NCI-H187 (cell line): ENCODE results near the gene RTN1.

Experiments used
- DNase-seq, 2 experiments: peaks; one replicate each; lab custom pipeline; 2025; lab: John Stamatoyannopoulos, UW

RTN1 gene, protein sequence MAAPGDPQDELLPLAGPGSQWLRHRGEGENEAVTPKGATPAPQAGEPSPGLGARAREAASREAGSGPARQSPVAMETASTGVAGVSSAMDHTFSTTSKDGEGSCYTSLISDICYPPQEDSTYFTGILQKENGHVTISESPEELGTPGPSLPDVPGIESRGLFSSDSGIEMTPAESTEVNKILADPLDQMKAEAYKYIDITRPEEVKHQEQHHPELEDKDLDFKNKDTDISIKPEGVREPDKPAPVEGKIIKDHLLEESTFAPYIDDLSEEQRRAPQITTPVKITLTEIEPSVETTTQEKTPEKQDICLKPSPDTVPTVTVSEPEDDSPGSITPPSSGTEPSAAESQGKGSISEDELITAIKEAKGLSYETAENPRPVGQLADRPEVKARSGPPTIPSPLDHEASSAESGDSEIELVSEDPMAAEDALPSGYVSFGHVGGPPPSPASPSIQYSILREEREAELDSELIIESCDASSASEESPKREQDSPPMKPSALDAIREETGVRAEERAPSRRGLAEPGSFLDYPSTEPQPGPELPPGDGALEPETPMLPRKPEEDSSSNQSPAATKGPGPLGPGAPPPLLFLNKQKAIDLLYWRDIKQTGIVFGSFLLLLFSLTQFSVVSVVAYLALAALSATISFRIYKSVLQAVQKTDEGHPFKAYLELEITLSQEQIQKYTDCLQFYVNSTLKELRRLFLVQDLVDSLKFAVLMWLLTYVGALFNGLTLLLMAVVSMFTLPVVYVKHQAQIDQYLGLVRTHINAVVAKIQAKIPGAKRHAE

DNA sequence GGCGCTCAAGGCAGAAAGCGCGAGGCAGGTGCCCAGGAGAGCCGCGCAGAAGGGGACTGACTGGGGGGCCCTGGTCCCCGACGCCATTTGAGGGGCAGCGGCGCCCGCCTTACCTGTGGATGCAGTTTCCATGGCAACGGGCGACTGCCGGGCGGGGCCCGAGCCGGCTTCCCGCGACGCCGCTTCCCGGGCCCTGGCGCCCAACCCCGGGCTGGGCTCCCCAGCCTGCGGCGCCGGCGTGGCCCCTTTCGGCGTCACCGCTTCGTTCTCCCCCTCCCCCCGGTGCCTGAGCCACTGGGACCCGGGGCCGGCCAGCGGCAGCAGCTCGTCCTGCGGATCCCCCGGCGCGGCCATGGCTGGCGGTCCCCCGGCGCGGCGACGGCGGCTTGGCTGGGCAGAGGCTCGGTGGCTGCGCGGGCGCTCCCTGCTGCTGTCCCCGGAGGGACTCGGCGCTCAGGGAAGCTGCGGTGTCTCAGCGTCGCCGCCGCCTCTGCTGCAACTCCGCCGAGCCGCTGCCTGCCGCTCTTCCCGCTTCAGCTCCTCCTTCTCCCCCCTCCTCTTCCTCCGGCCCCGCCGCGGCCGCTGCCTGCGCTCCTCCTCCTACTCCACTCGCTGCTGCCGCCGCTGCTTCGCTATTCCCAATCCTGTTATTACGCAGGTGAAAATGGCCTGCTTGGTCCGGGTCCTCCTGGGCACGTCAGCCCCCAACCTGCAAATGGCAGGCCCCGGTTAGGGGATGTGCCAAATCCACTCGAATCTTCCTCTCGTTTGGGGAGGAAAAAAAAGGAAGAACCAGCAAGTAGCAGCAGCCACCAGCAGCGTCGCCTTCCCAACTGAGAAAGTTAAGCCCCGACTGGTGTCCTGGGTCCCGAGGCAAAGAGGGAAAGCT, at the start of gene RTN1:
Gene RTN1, minus strand, starts transcription at position 500 of the 889 bp plus-strand sequence. Its CDS starts 146 bp downstream, at position 354.
- DNase-seq = peak; percentile 59 to 65

DNA sequence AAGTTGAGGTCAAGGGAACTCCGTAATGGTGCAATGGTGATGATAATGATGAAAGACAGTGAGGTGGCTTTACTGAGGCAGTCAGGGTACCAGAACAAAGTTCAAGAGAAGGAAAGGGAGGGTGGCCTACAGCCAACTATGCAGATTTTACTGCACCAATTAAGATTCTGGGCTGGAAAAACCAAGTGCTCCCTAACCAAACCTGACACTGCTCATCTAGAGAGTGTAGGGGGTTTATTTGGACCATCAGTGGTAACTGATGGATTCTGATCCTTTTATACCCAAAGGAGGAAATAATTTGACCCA, 49.8 kb upstream of the RTN1 start:
- no peak for DNase-seq

DNA sequence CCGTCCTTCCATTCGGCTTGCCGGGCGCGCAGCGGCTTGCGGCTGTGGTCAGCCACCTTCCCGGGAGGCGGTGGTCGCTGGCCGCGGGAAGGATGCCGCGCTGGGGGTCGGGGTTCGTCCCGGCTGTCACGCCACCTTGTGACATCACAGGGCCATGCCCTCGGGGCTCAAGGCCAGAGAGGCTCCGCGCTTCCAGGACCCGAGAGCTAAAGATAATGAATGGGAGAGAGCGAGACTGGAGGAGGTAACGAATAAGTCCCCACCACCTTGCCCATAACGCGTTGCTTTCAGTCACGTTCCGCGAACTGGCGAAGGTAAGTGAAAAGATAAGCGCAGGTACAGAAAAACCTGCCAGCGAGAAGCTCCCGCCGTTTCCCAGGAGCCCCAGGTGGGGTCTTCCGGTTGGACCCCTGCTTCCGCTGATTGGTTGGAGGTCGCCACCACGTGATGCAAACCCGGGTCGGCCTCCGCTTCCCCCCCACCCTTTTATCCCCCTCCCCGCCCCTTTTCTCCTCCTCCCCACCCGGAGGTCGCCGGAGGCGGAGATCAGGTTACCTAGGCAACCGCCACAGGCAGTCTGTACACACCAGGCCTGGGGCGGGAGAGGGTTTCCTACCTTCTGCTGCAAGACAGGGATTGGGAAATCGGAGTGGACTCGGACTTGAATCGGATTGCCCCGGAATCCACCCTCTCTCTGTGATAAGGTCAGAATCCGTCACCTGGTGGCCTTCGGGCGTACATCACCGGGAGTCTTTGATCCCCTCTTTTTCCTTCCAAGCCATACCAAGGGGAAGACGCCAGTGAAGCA, 49.2 kb upstream of the RTN1 start, which contains the start of gene LRRC9:
Gene LRRC9, plus strand, starts transcription at position 575 of the 808 bp plus-strand sequence.
- DNase-seq = peak; percentile 61 to 75

DNA sequence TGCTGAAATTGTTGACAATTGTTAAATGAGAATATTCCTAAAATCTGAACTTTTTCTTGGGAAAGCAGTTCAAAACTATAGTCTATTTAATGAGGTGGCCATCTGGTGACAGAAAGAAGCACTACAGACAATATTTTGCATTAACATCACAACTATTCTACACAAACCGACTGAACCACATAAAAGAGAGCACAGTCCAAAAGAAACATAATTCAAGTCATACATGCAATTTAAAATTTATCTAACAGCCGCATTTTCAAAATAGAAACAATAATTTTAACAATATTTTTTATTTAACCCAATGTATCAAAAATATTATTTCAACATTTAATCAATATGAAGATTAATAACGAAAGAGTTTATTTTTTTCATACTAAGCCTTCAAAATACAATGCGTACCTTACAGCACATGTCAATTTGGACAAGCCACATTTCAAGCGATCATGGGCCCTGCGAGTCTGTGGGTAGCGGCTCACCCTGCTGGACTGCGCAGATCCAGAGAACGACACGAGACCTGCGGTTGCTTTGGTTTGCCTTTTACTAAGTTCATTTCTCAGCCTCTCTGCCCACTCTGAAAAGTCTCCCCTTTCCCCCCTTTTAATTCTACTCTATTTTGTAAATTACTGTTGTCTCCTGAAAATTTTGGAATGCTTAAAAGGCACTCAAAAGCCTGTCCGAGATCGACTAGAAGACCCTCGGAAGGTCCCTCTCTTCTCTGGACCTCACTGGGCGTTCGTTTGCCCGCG, 48.4 kb upstream of the RTN1 start:
- no peak for DNase-seq

DNA sequence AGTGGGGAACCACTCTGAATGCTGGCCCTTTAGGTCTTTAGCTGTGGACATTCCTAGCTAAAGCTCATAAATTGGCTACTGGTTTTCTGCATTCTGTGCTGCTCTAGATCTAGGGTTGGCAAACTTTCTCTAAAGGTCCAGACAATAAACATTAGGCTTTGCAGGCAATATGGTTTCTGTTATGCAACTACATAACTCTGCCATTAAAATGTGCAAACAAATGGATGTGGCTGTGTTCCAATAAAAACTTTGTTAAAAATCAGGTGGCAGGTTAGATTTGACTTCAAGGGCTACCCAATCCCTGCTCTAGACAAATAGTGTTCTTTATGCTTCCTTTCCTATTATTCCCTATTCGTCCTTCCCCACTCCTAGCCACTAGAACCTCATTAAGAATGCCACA, 42.6 kb upstream of the RTN1 start:
- no peak for DNase-seq

DNA sequence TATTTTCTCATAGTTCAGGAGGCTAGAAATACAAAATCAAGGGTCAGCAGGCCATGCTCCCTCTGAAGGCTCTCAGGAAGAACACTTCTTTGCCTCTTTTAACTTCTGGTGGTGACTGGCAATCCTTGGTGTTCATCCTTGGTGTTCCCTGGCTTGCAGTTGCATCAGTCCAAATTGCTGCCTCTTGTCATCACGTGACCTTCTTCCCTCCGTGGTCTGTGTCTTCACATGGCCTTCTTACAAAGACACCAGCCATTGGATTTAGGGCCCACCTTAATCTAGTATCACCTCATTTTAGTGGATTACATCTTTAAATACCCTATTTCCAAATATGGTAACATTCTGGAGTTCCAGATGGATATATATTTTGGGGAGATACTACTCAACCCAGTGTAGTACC, 41.9 kb upstream of the RTN1 start:
- DNase-seq = no peak

DNA sequence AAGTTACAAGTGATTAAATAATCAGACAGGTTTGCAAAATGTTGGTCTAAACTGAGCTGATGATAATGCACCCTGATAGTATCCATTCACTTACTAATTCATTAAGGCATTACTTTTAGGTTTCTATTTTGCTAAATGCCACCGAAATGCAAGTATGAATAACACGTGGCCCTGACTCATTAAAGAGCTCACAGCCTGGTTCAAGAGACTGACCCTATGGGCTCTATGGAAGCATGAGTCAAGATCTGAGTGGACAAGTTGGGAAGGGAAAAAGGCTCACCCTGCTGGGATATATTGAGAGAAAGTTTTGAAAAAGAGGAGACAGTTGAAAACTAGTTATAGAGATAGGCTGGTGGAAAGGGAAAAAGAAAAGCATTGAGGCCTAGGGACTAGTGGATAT, 34.6 kb upstream of the RTN1 start:
- DNase-seq = no peak

DNA sequence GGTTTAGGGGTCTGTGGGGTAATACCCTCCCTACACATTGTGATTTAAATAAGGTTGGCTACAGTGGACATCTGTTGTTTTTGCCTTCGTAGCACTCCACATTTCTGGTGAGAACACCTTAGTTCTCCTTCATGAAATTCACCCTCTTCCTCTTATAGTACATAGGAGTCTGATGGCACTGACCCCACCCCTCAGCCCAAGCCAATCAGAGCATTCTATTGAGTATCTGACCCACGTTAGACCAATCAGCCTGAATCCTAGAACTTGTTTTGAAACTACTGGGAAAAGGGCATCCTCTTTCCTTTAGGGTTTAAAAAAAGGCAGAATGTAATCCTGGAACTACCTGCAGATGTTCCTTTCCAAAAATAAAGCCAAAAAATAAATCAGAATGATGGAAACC, 33.6 kb upstream of the RTN1 start:
- no peak for DNase-seq

DNA sequence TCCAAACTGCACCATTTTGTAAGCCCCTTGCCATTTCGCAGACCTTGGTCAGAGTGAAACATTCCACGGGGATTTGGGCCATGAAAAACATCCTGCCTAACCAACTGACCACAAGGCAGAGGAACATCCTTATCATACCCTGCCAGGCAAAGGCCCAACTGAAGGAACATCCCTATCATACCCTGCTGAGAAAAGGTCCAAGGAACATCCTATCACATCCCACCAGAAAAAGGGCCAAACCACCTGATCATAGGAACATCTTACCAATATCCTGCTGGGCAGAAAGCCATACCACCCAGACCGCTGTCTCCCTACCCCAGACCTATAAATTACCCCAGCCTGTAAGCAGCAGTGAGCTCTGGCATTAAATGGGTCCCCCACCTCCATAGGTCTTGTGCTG, 30.0 kb upstream of the RTN1 start:
- DNase-seq = no peak

DNA sequence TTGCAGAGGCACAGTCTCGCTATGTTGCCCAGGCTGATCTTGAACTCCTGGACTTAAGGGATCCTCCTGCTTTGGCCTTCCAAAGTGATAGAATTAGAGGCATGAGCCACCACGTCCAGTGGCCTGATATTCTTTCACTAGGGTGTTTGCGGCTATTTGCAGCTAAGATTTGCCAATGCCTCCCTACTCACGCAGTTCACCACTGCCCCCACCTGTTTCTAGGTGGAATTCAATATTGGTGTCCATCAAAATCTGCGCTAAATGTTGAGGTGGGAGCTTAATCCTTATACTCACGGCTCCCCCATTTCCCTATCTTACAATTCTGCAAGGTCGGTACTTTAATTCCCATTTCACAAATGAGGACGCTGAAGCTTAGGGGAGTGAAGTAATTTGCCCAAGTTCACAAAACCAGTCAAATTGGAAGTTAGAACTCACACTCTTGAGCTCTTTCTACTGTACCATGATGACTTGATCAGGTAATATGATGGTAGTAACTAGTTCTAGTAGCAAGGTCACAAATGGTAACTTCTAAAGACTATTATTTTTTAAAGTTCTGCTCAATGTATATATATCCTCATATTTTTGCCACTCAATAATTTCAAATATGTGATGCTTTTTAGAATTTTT, 27.3 kb upstream of the RTN1 start:
- DNase-seq = peak; percentile 38 to 55

DNA sequence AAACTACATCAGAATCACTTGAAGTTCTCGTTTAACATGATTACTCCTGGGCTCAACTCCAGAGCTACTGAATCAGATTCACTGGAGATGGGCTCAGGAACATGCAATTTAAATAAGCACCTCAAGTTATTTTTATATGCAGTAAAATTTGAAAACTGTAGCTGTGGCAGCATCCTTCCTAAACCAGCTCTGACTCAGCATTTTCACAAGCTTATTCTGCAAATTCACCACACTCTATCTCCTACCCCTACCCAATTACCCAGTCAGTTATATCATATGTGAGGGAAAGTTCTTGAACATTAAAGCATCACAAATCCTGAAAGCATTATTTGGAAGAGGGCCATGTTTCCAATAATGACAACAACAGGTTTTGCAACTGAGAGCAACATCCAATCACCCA, 25.1 kb upstream of the RTN1 start:
- DNase-seq = no peak

DNA sequence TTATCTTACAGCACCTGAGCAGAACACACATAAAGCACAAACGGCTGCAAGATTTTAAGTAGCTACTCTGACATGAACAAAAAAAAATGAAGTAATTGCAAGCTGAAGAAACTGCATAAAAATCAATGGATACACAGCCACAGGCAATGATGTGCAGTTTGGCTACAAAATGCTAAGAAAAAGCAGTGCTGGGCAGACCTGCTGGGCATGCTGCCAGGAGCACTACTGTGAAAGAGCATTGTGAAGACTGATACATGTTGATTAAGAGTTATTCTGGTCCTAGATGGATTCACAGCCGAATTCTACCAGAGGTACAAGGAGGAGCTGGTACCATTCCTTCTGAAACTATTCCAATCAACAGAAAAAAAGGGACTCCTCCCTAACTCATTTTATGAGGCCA, 20.1 kb upstream of the RTN1 start:
- DNase-seq = no peak

DNA sequence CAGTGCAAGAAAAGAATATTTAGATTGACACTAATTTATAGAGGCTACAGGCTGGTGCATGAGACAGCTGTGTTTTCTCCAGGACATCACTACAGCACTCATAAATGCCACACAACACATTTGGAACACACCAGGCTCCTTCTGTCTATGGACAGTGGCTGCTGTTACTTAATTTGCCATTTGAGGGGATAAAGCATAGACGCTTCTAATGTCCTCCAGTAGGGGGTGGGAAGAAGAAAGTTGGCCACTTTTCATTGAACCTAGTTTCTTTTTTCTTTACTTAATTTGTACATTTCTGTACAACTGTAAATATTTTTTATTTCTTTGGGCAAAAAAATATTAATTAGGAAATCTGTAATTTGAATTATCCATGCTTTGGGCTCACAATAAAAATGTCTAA, 12.4 kb upstream of the RTN1 start:
- no peak for DNase-seq

DNA sequence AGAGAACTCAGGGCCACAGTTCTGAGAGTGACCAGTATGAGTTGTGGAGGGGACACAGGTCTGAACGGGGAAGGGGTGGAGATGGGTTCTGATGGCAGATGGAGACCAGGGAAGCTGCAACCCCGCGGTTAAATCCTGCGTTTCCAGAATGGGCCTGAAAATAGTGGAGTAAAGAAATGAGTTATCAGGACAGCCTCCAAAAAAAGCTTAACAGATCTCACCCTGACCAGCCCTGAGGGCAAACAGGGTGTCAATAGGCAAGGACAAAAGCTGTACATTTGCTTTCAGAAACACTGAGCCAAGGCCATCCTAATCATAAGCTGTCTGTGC, 555 bp upstream of the RTN1 start:
- DNase-seq = no peak

DNA sequence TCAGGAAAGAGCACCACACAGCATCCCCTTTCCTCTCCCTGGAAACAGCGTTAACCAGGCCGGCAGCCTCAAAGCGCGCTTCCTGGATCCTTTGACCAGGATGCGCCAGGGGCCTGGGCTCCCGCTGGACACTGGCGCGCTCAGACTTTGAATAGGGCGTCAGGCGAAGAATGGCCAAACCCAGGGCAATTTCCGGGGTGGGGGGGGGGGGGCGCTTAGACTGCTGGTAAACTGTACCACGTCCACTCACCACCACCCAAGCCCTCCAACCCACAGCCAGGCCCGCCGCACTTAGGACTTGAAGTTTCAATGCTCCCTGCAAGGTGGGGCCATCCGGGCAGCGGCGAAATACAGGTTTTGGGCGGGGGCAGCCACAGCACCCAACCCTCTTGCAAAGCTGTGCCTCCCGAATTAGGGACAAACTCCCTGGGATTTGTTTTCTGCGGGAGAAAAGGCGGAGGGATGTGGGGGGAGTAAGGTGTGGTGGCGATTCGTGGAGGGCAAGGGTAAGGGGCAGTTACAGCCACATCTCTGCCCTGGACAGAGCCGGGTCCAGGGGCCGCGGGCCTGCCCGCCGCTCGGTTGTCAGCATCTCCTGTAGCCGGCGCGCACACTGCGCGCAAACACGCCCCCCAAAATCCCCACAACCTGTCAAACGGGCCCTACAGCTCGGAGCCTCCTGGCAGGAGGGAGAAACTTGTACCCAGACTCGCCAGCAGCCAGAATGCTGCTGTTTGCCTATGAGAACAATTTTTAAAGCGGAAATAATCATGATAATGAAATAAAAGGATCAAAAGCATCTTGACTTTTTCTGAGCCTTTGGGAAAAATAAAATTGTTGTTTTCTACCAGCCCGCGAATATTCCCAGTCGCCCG, 958 bp downstream of the RTN1 start:
- no peak for DNase-seq

DNA sequence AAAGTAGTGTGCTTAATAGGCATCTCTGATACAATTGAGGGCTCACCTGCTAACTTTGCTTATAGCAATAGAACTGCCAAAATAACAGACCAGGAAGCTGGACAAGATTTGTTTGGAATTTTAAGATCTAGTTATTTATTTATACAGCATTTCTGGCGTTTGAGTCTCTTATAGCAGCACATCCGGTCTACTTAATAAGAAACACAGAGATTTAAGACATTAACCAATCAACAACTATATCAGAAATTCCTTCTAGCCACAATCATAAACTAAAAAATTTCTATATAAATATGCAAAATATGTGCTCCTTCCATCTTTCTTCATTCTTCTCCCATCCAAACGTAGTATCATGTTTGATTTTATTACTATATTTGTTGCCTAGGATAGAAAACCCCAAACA, 2.6 kb downstream of the RTN1 start:
- no peak for DNase-seq

DNA sequence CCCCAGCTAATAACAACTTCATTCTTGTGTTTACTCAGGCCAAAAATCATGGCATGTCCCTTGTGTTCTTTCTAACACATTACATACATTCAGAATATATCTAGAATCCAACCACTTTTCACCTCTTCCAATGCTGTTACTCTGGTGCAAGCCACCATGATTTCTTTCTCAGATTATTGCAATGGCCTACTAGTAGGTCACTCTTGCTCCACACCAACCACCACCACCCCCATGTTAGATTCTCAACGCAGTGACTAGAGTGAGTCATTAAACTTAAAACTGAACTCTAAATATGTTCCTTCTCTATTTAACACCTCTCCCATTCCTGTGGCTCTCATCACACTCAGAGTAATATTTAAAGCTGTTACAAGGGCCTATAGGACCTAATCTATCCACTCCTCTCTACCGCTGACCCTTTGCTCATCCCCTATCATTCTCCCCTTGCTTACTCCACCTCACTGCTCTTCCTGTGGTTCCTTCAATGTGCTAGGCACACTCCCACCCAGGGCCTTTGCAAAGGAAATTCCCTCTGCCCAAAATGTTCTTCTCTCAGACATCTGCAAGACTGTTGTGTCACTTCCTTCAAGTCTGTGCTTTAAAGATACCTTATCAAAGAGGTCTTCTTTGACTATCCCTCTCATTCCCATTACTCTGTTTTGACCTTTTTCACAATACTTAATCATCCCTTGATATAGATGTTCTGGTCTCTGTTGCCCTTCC, 6.6 kb downstream of the RTN1 start:
- no peak for DNase-seq

DNA sequence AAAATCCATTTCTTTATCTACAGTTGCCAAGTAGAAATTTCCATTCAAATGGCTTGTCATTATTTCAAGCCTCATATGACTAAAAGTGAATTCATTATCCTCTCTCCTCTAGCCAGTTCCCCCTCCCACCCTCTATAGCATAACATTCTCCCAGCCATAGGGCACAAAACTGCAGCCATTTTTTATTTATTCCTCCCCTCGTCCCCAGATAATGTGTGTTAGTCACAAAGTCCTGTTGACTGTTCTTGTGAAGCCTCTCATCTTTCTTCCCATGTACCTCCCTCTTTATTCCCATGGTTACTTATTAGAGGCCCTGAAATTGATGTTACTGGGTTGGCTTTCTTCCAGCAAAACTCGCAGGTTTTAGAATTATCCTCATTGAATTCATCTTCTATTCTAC, 13.2 kb downstream of the RTN1 start:
- DNase-seq = no peak

DNA sequence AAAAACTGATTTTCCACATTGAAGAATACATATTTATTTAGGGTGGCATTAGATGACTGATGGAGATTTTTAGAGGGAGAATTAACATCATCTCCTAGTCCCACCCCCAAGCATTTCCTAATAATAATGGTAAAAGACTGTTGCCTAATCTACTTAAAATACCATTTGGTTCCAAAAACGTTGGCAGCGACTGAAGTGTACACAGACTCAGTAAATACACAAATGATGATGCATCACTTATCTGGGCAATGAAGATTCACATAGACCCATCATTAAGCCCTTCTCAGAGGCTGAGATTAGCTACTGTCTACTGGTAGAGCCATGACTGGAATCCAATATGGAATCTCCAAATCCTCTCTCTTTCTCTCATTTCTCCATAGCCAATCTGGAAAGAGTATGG, 18.2 kb downstream of the RTN1 start:
- no peak for DNase-seq
